Measurements from ENCODE around the gene AP1B1.

- TF ChIP-seq CTCF (conservative IDR thresholded peaks at IDR 0.05 in 1 of 2, IDR thresholded peaks at IDR 0.05 in 1 of 2; ENCODE audit: extremely low read depth in 1 of 2, insufficient read depth in 1 of 2, low read depth in 1 of 2, low read length in 2 of 2) = no peak
- no peak for TF ChIP-seq EZH2 (IDR thresholded peaks at IDR 0.05; ENCODE audit: borderline replicate concordance, low read length)
Measured at GRCh38 chr22:29309332-29310064, 78.9 kb downstream of the AP1B1 start.

All from mammary epithelial cell (primary cell).